PC-9 (cell line): Measurements from ENCODE around the gene PODXL. TPM values are rescaled to one million over a fixed set of nuclear protein-coding genes. Genes with fewer than 3 reads are reported as not detected.
A peak's percentile ranks its signal among the peaks of the same experiment; 100 is the strongest.

ENCODE experiments used
- BruUV-seq: library from RNA; stranded (reverse); fragments of 400-500 nt; replicated peaks from 2 replicates; lab custom pipeline; 2021; lab: Mats Ljungman, UMichigan
- CTCF ChIA-PET: fragments of 300-600 bp; sonication (Branson Sonifier 250); formaldehyde crosslinking; loops from one replicate; lab custom pipeline; 2022; ENCODE audit warnings: antibody characterized with exemption; lab: Charles Lee
- POLR2A ChIA-PET: fragments of 300-600 bp; sonication (Branson Sonifier 250); formaldehyde crosslinking; loops from one replicate; lab custom pipeline; 2022; ENCODE audit warnings: antibody characterized with exemption; ENCODE audit not compliant: unreplicated experiment; lab: Charles Lee
- DNase-seq, 2 experiments: peaks; one replicate each; pipeline versions ENCODE4 v3.0.0 to v3.0.0-alpha.2; 2015 to 2022; ENCODE audit warnings: mixed read lengths in 1 of 2
- H2AFZ ChIP-seq: fragments of 200-600 bp; sonication (generic); 2 replicates; pipeline ENCODE4 v1.8.1; 2017; ENCODE audit warnings: antibody characterized with exemption
- H3F3A ChIP-seq: fragments of 200-600 bp; sonication (generic); 2 replicates; pipeline ENCODE4 v1.8.1; 2017; ENCODE audit warnings: antibody characterized with exemption, mild to moderate bottlenecking, low read depth; ENCODE audit not compliant: insufficient read depth
- H3K27ac ChIP-seq: fragments of 200-600 bp; sonication (generic); 2 replicates; pipeline ENCODE4 v1.6.1; 2016; ENCODE audit warnings: mixed run types
- H3K27me3 ChIP-seq: fragments of 200-600 bp; sonication (generic); 2 replicates; pipeline ENCODE4 v1.6.1; 2016; ENCODE audit warnings: low read depth, mixed run types; ENCODE audit not compliant: insufficient read depth
- H3K36me3 ChIP-seq: fragments of 200-600 bp; sonication (generic); 2 replicates; pipeline ENCODE4 v1.6.1; 2016; ENCODE audit warnings: low read depth, mixed run types
- H3K4me1 ChIP-seq: fragments of 200-600 bp; sonication (generic); replicated peaks from 2 replicates; pipeline ENCODE4 v1.6.1; 2016; ENCODE audit warnings: mixed run types; ENCODE audit not compliant: insufficient read depth
- H3K4me2 ChIP-seq: fragments of 200-600 bp; sonication (generic); 2 replicates; pipeline ENCODE4 v1.6.1; 2017; ENCODE audit warnings: mixed run types
- H3K4me3 ChIP-seq: fragments of 200-600 bp; sonication (generic); 2 replicates; pipeline ENCODE4 v1.6.1; 2016; ENCODE audit warnings: mixed run types
- H3K79me2 ChIP-seq: fragments of 200-600 bp; sonication (generic); 2 replicates; pipeline ENCODE4 v1.6.1; 2017; ENCODE audit warnings: low read depth, mixed run types
- H3K9me2 ChIP-seq: fragments of 200-600 bp; sonication (generic); 2 replicates; pipeline ENCODE4 v1.8.1; 2017; ENCODE audit warnings: mild to moderate bottlenecking; ENCODE audit not compliant: insufficient read depth
- H3K9me3 ChIP-seq: fragments of 200-600 bp; sonication (generic); 2 replicates; pipeline ENCODE4 v1.8.1; 2016; ENCODE audit warnings: low read depth; ENCODE audit not compliant: insufficient read depth
- H4K20me1 ChIP-seq: fragments of 200-600 bp; sonication (generic); 2 replicates; pipeline ENCODE4 v1.8.1; 2017; ENCODE audit not compliant: insufficient read depth
- CTCF ChIP-seq: fragments of 200-600 bp; sonication (generic); conservative IDR thresholded peaks from 2 replicates; pipeline ENCODE4 v1.6.1; 2017; ENCODE audit warnings: mixed run types, antibody characterized with exemption, mild to moderate bottlenecking, moderate library complexity
- EZH2 ChIP-seq: fragments of 200-600 bp; sonication (generic); IDR thresholded peaks from 2 replicates; pipeline ENCODE4 v1.8.0; 2017; ENCODE audit warnings: antibody characterized with exemption, low read depth
- intact Hi-C: fragments of 100-400 bp; cut with micrococcal nuclease; formaldehyde crosslinking; loops from one replicate; pipeline ENCODE4 v1.10.0; 2022; ENCODE audit not compliant: unreplicated experiment
- total RNA-seq: library from RNA; stranded (reverse); gene quantifications from 2 replicates; pipeline ENCODE4 v1.2.3, GENCODE V29; 2021

PODXL gene
- total RNA-seq, 1 experiment from 2014 or later, result 75.3 TPM

- Histone ChIP-seq H3K4me2 (no peak overlapping the region), H3K79me2 (peaks cover 75% of the 10 kb centered on the region), H3K36me3 (peaks cover 5% of the 10 kb centered on the region; the same call in 1 of the 2 replicates), H3F3A (peaks cover 29% of the 10 kb centered on the region; the same call in 1 of the 2 replicates), H4K20me1 (no peaks in the 10 kb centered on the region), H3K9me3 (no peaks in the 10 kb centered on the region), H3K27ac (peak overlapping the region; percentile 18; the same call in 1 of the 2 replicates), H2AFZ (no peak overlapping the region), H3K4me1 (peaks cover 48% of the 10 kb centered on the region), H3K4me3 (no peak overlapping the region), H3K27me3 (no peaks in the 10 kb centered on the region), H3K9me2 (no peaks in the 10 kb centered on the region)
- intact Hi-C loops, result loop anchor here (10.0 kb wide), 1 partner anchor 642 kb away; no protein-coding TSS in a partner anchor
- ChIA-PET POLR2A (interaction anchor here (0.6 kb wide), 1 partner anchor 89 kb away, joined by 20 read pairs; no protein-coding TSS in a partner anchor), CTCF (interaction anchor here (0.5 kb wide), 1 partner anchor 12 kb away, joined by 7 read pairs; no protein-coding TSS in a partner anchor)
- no TSS peak for BruUV-seq
- no peak for DNase-seq
- no peak for TF ChIP-seq CTCF
- TF ChIP-seq EZH2, result no peak
Observed at GRCh38 chr7:131536361-131536849, 20.0 kb downstream of the PODXL start.

- CTCF ChIA-PET, result no interaction called here
- H3K9me2 ChIP-seq, result no peaks in the 10 kb centered on the region
- no peak overlapping the region for H2AFZ ChIP-seq
- POLR2A ChIA-PET, result no interaction called here
- TF ChIP-seq CTCF (no peak), EZH2 (no peak)
- H3K79me2 ChIP-seq, result peaks cover 69% of the 10 kb centered on the region
- peaks cover 15% of the 10 kb centered on the region; the same call in 1 of the 2 replicates for H3F3A ChIP-seq
- no peaks in the 10 kb centered on the region for H3K9me3 ChIP-seq
- no peak overlapping the region for H3K4me3 ChIP-seq
- no peaks in the 10 kb centered on the region for H4K20me1 ChIP-seq
- H3K27ac ChIP-seq, result no peak overlapping the region
- peaks cover 24% of the 10 kb centered on the region for H3K4me1 ChIP-seq
- BruUV-seq, result no TSS peak
- H3K4me2 ChIP-seq, result no peak overlapping the region
- no peak for DNase-seq
- intact Hi-C loops, result loop anchor here (10.0 kb wide), 1 partner anchor 639 kb away; no protein-coding TSS in a partner anchor
- H3K27me3 ChIP-seq, result no peaks in the 10 kb centered on the region
- H3K36me3 ChIP-seq, result peaks cover 5% of the 10 kb centered on the region; the same call in 1 of the 2 replicates
Observed at GRCh38 chr7:131533566-131534561, 22.6 kb downstream of the PODXL start.

- no peaks in the 10 kb centered on the region for H3K9me2 ChIP-seq
- POLR2A ChIA-PET, result interaction anchor here (0.6 kb wide), 1 partner anchor 1195 kb away, joined by 3 read pairs; no protein-coding TSS in a partner anchor
- H3K4me3 ChIP-seq, result no peak overlapping the region
- H4K20me1 ChIP-seq, result no peaks in the 10 kb centered on the region
- H3F3A ChIP-seq, result peaks cover 11% of the 10 kb centered on the region; the same call in 1 of the 2 replicates
- no TSS peak for BruUV-seq
- peaks cover 5% of the 10 kb centered on the region; the same call in 1 of the 2 replicates for H3K36me3 ChIP-seq
- no peak for DNase-seq
- H3K4me1 ChIP-seq, result peaks cover 18% of the 10 kb centered on the region
- H3K79me2 ChIP-seq, result peaks cover 75% of the 10 kb centered on the region
- no peak for TF ChIP-seq CTCF
- no peak overlapping the region for H2AFZ ChIP-seq
- no peaks in the 10 kb centered on the region for H3K9me3 ChIP-seq
- CTCF ChIA-PET, result no interaction called here
- no peak overlapping the region for H3K4me2 ChIP-seq
- intact Hi-C loops, result loop anchor here (10.0 kb wide), 1 partner anchor 638 kb away; no protein-coding TSS in a partner anchor
- no peaks in the 10 kb centered on the region for H3K27me3 ChIP-seq
- H3K27ac ChIP-seq, result no peak overlapping the region
Observed at GRCh38 chr7:131533151-131533559, 23.3 kb downstream of the PODXL start.
